T-helper 9 cell (primary cell): ENCODE data around the gene ARFGEF3.

Source experiments
- DNase-seq: peaks from one replicate; pipeline ENCODE4 v3.0.0-alpha.2; 2020

The ARFGEF3 gene

DNA sequence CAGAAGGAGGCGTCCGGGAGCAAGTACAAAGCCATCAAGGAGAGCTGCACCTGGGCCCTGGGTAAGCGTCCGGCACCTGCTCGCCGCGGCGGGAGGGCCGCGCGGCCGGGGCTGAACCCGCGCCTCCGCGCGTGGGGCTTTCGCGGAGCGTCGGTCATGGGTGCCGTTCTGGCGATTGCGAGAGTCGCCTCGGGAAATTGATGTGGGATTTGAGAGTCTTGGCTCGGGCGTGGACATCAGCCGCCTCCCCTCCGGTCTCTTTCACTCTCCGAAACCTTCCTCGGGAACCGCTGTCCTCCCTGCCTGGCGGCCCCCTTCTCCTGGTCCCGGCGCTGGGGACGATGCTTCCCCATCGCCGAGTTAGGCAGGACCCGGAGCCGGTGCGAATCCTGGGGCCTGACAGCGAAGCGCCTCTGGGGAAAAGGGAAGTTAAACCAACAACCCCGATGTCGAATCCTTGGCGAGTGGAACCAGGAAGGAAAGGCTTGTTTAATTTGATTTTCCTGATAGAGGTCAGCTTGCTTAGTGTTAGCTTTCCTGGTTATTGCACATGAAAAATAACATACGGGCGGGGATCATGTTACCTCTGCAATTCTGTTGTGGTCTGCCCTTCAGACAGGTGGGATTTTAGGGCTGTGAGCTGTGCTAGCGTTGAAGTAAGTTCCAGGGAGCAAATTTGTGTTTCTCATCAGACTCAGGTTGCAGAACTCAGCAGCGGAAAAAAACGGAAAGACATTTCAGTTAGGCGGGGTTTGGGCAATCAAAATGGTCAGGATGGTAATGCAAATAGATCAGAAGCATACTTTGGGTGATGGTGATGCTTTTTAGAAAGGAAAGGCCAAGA is 594 bp downstream of the ARFGEF3 start:
- no peak for DNase-seq

DNA sequence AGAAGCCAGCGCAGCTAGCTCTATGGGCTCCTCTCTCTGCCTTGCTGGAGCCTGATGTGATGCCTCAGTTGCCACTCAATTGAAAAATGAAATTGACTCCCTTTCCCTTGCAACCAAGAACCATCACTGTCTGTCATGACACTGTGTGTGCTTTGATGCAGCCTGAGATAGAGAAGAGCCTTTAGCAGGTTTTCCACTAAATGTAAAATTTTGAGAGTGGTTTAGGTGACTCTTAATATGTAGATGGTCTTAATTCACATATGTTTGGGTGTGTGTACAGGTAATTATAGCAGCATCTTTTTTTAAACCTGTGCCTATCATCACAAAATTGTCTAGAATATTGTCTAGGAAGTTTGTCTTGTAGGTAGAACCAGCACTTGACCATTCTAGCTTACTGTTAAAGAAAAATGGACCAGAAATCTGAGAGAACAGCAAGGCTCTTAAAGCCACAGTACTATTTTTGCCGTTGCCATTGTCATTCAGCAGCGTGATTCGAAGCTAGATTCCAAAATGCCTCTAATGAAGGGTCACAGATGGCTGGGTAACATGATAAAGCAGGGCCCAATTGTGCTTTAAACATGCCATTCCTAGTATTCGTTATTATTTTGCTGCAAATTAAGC is 1.3 kb downstream of the ARFGEF3 start:
- DNase-seq, result no peak

DNA sequence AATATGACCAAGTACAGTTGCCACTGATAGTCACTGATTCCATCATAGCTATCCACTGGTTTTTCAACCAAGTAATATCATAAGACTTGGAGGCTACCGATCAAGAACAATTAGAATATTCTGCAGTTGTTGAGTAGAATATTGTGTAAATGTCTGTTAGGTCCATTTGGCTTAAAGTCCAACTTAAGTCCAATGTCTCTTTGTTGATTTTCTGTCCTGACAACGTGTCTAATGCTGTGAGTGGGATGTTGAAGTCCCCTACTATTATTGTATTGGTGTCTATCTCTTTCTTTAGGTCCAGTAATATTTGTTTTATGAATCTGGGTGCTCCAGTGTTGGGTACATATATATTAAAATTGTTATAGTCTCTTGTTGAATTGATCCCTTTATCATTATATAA is 13.9 kb downstream of the ARFGEF3 start:
- no peak for DNase-seq

DNA sequence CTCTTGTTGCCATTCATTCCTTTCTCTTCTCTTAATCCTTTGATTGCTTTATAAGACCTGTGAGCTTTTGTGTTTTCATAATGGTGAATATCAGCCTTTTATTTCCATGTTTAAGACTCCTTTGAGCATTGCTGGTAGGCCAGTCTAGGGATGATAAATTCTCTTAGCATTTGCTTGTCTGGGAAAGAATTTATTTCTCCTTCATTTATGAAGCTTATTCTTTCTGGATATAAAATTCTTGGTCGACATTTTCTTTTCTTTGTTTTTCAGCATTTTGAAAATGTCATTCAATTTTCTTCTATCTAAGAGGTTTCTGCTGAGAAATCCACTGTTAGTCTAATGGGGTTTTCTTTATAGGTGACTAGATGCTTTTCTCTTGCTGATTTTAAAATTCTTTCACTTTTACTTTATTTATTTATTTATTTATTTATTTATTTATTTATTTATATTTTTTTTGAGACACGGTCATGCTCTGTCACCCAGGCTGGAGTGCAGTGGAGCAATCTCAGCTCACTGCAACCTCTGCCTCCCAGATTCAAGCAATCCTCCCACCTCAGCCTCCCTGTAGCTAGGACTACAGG is 15.0 kb downstream of the ARFGEF3 start:
- DNase-seq, result no peak

DNA sequence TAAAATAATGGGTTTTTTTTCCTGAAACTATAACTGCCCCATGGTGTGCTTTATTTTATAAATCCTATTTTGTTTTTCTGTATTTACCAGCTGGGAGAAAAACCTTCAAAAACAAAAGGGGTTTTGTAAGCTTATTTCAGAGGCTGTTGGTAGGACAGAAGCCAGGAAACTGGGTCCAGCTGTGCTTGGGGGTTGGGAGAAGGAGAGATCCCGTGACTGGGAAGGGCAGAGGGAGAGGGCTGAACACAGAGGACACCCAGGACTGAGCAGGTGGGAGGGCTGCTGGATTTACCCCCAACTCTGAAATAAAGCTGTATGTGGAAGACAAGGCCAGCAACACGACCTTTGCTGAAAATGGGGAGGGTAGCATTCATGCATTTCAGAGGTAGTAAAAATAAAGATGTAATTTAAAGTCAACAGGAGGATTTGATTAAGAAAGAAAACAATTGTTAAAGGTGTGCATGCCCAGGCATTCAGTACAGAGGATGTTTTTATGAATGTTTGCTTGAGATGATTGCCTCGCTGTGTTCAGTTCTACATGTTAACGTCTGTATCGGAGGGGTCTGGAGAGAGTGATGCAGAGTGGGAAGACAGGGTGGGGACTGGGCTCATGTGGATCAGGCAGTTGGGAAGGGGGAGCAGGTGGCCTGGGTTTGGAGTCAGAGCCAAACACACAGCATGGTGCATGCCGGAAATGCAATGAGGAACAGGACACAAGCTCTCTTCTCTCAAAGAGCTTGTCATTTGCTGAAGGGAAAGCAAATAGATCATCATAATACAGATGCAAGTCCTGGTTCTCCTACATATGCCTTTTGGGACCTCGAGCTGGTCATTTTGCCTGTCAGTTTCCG is 21.4 kb downstream of the ARFGEF3 start:
- no peak for DNase-seq

DNA sequence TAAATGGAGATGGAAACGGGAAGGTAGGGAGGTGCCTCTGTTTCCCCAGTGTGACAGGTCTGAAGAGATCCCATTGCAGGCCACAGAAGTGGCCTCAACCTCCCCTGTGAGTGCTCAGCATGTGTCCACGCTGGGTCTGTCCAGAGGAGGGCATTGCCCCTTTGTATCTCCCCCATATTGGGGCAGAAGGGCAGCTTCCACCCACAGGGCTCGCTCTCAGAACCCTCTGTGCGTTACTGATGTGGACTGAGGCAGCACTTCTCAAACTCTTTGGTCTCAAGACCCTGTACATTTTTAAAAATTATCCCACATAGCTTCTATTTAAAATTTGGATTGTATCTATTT is 22.0 kb downstream of the ARFGEF3 start:
- DNase-seq, result no peak

DNA sequence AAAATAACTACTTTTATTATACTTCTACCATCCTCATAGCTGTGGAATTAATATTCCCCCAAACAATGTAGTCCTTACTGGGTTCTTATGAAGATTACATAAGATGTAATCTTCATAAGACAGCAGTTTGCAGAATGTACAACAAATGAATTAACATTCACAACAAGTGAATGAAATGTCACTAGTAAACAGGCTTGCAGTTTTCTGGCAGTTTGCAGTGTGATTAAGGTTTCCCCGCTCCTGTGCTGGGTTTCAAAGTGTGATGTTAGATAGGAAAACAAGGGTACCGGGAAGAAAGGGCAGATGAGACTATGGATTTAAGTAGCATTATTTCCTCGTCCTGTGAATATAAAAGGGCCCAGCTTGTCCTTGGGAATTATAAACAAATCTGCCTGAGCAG is 22.5 kb downstream of the ARFGEF3 start:
- DNase-seq, result no peak

DNA sequence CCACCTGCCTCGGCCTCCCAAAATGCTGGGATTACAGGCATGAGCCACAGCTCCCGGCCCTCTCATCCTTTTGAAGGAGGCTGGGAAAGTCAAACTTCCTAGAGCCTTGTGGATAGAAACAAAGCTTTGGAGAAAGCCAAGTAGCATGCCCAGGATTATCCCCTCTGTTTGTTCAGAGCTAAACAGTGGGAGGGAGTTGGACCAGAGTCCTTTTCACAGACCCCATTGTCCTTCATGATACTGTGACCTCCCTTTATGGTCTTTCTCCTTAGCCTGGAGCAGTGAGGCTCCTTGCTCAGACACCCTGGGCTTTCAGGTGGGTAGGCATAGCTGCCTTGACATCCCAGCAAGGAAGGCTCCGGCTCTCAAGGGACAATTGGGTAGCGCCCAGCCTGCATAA is 25.4 kb downstream of the ARFGEF3 start:
- DNase-seq, result no peak

DNA sequence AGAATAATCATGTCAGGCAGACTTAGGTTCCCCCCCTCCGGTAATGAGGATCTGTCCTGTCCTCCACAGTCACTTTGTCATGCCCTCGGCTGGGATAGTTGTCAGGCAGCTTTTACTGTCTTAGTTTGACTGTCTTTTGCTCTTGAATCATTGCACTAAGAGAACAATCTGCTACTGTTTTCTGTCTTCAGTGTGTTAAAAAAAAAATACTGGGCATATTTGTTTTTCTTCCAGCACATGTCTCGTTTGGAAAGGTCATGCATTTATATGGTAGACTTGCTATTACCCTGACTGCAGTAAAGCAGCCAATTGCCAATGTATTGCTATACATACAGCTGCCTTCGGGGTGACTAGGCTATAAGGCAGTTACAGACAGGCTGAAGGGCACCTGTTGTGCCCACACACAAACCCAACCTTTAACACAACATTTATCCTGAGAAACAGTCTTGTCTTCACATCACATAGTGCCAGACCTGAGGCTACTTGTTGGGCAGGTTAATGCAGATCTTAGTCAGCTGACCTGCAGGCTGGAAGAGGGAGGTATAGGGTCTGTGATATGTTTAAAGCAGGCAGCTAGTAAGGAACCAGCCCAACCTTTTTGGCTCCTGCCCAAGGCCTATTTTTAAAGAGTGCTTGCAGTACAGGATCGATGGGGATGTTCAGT is 26.7 kb downstream of the ARFGEF3 start:
- DNase-seq, result no peak

DNA sequence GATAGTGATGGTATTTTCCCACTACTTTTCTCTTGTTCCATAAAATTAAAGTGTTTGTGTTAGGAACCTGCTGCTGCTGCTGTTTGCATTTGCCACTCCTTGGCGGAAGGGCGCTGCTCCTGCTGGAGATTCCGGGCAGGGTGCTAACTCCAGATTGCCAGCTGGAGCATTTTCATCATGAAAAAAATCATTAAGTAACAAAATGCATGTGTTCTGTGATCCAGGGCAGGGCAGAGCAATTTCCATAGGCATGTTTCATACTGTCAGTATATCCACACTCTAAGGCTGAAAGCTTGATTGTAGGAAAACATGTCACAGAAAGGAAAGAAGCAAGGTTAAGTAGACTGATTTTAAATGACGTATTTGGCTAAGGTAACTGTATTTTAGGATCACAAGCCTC is 32.5 kb downstream of the ARFGEF3 start:
- DNase-seq, result no peak

DNA sequence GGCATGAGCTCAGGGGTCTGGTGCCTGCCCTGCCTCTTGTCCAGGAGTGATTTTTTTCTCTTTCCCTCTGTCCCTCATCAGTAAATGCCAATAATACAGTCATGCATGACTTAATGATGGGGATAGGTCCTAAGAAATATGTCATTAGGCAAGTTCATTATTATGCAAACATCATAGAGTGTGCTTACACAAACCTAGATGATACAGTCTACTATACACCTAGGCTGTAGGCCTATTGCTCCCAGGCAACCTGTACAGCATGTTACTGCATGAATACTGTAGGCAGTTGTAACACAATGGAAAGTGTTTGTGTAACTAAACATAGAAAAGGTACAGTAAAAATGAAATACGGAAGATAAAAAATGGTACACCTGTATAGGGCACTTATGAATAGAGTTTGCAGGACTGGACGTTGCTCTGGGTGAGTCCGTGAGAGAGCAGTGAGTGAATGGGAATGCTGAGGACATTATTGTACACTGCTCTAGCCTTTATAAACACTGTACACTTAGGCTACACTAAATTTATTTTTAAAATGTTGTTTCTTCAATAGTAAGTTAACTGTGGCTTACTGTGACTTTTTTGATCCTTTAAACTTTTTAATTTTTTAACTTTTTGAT is 34.5 kb downstream of the ARFGEF3 start:
- no peak for DNase-seq

DNA sequence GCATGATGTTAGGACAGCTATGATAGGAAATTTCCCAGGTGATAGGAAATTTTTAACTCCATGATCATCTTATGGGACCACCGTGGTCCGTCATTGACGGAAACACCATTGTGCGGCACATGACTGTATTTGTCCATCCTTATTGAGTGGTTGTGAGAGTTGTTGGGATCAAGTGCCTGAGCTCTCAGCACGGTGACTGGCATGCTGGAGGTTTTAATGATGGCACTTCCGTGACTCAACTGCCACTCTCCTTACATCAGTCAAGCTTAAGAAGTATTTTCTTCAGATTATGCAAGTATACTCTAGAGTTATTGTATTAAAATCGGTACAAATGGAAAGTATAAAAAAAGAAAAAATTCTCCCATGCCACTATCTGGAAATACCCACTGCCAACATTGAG is 35.8 kb downstream of the ARFGEF3 start:
- DNase-seq, result no peak

DNA sequence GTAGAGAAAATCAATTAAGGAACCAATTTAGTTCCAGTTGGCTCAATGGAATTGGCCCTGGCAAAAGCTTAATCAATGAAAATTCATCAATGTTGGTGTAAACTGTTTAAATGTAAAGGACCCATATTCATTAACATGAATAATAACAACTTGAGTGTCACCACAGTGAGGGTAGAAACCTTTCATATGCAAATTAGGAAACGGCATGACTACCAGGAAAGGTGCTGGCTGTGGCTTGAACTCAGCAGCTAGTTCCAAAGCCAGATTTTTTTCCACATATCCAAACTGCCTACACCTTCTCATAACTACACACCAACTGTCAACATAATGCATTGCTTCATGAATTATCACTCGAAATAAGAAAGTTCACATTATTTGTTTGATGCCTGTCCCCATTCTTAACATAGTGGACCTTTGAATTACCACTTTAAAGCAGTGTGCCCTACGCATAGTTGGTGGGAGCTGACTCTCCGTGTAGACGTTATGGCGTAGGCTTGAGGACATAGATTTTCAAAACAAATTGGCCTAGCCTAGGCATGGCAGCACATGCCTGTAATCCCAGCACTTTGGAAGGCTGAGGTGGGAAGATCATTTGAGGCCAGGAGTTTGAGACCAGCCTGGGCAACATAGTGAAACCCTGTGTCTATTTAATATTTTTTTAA is 36.8 kb downstream of the ARFGEF3 start:
- no peak for DNase-seq

DNA sequence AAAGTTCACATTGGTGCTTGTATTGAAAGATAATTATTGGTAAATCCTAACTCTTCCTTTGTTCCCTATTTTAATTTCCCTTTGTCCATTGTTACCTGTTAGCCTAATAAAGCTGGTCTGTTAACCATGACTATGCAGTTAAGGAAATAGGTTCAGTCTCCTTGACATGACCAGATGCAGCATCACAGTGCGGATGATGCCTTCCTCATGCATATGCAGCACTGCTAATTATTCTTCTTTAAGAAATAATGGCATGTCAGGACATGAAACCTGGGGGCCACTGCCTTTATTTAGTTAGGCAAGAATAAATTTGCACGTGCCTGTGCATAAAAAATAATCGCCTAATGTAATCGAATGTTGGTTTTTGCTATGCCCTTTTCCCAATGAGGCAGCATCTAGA is 40.1 kb downstream of the ARFGEF3 start:
- DNase-seq, result no peak

DNA sequence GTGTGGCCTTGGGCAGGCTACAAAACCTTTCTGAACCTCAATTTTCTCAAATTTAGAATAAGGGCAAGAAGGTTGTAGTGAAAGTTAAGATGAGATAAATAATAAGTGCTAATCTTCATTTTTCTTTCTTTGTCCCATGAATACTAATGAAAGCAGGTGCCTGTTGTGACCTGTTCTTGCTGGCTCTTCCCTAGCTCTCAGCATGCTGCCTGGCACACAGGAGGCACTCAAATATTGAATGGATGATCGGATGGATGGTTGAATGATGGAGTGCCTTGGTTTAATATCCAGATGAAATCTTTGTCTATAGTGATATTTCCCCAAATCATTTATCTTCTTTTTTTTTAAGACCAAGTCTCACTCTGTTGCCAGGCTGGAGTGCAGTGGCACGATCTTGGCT is 41.6 kb downstream of the ARFGEF3 start:
- DNase-seq, result no peak

DNA sequence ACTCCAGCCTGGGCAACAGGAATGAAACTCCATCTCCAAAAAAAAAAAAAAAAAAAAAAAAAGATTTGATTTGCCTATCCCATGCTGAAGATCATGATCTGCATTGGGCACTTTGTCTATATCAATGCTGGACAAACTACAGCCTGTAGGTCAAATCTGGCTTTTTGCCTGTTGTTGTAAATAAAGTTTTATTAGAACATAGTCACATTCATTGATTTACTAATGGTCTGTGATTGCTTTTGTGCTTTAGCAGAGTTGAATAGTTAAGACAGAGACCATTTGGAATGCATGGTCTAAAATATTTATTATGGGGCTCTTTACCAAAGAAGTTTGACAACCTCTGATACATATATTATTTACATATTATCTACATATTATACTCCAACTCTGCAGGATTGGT is 42.6 kb downstream of the ARFGEF3 start:
- DNase-seq, result no peak

DNA sequence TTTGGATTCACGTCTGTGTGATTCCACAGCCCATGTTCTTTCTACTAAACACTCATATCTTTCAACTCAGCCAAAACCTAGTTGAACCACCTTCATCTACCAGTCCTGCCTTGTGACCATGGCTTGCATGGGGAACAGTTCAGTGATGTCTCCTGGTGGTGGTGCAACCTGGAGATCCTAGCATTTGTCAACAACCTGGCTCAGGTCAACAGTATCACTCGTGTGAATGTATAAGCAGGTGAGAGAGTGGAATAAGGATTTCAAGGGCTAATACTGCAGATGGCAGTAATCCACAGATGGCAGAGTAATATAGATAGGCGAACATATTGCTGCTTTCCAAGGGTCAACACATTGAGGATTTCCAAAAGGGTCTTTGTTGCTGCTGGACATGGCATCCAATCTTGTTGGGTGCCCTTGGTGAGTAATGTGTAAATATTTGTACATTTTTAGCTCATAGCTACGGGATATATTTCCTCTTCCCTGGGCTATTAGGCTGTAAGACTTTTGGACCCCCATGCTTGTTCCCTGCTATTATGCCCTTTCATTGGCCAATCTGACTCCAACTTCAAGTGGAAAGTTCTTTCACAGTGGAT is 43.1 kb downstream of the ARFGEF3 start:
- DNase-seq, result no peak

DNA sequence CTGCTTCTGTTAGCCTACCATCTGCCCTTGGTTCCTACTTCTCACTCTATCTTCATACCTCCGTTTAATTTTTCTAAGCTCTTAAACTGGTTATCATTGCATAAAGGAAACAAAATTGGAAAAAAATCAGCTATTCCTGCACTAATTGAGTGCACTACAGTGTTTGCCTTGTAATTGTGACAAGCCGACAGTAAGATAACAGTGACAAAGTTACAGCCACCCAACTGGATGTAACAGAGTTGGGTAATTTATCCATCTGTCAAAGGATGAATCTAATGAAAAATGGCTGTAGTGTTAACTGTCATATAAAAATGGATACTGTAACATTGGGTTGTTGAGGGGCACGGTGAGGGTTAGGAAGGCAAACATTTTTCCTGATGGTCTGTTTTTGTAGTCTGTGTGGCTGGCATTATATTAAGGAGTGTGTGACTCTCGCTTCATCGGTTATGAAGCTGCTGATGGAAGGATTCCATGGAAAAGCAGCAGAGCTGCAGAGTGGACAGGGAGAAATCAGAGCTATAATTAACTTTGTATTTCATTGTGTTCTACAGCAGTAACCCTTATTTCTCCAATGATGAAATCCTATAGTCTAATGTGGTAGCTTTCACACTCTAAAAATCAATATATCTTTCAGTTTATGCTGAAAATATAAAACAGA is 43.8 kb downstream of the ARFGEF3 start:
- no peak for DNase-seq

DNA sequence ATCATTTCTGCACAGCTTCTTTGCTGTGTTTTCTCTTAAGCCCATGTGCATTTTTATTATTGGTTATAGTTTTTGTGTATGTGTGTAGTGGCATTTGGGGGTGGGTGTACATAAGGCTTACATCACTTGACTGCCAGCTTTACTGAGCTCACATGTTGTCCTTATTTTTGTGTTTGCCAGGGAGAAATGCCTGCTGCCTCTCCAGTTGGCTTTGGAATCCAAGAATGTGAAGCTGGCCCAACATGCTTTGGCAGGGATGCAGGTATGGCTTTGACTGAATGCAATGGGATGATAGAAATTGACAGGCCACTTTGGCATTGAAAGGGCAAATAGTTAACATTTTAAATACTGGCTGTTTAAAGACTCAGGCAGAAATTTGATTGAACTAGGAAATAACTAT is 45.1 kb downstream of the ARFGEF3 start:
- DNase-seq, result no peak

DNA sequence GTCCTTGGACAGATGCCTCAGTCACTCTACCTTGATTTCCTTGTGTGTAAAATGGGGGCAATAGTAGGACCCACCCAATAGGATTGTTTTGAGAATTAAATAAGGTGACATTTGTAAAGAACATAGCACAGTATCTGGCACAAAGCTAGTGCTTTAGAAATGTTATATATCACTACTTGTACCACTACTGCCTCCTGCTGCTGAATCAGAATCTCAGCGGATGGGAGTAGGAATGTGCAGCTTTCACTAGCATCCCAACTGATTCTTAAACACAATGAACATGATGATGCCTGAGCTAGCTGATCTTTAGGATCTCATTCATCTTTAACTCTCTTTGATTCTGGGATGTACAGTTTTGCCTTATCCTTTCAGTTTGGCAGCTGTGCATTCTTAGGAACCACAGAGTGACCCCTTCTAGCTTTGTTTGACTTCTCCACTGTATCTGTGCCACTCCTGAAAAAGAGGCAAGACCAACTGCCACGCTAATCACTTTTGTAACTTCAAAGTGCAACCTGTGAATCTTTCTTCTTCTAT is 49.4 kb downstream of the ARFGEF3 start:
- no peak for DNase-seq

DNA sequence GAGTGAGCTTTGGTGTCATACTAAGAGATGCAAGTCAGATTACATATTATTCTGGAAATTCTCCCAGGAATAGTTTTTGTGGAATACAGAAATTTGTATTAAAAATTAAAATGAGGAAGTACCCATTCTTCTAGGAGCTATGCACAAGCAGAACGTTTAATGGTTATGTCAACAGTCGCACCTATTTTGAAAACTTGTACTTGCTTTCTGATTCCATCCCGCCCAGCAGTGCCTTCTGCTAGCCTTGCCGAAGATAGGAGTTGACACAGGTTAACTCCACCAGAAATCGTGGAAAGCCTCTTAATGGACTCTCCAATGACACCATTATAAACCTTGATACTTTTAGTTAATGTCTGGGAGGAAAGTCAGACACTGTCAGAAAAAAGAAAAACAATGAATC is 49.9 kb downstream of the ARFGEF3 start:
- DNase-seq, result no peak
